Stimulated activated CD4-positive, alpha-beta T cell treated with anti-CD3 and anti-CD28 coated beads, Interleukin-15, amount 100 ng/mL, for 1 hour (primary cell): ENCODE data around the gene CPED1.
"Not testable (repeated sequence)": the region's sequence is repeated elsewhere in the genome, so short reads cannot be mapped to it uniquely, and the experiment has no call there.

Experiments
- DNase-seq, 2 donors: peaks; one replicate each; pipeline ENCODE4 v3.0.0-alpha.2; 2020; ENCODE audit warnings: low read depth in 1 of 2, low spot score in 1 of 2

Gene CPED1

GRCh38 chr7:121178869-121179497 is 190.5 kb downstream of the CPED1 start:
- DNase-seq = no peak

- no peak for DNase-seq
These were observed 192.0 kb downstream of the CPED1 start for GRCh38 chr7:121180436-121181063.

- no peak for DNase-seq
These were observed 192.8 kb downstream of the CPED1 start for GRCh38 chr7:121181357-121181756.

- no peak for DNase-seq
These were observed 193.8 kb downstream of the CPED1 start for GRCh38 chr7:121182281-121182680.

- no peak for DNase-seq
These were observed 194.4 kb downstream of the CPED1 start for GRCh38 chr7:121182902-121183301.

- not testable (repeated sequence) for DNase-seq
These were observed 195.4 kb downstream of the CPED1 start for GRCh38 chr7:121183883-121184282.

- no peak for DNase-seq
These were observed 198.2 kb downstream of the CPED1 start for GRCh38 chr7:121186746-121187145.

- no peak for DNase-seq
These were observed 198.7 kb downstream of the CPED1 start for GRCh38 chr7:121187222-121187621.

- no peak for DNase-seq
These were observed 199.2 kb downstream of the CPED1 start for GRCh38 chr7:121187676-121188075.

- DNase-seq = no peak
These were observed 204.3 kb downstream of the CPED1 start for GRCh38 chr7:121192834-121193233.

GRCh38 chr7:121195010-121195409 is 206.5 kb downstream of the CPED1 start:
- no peak for DNase-seq

GRCh38 chr7:121195874-121196273 is 207.4 kb downstream of the CPED1 start:
- DNase-seq = no peak

GRCh38 chr7:121196286-121196685 is 207.8 kb downstream of the CPED1 start:
- DNase-seq = no peak

GRCh38 chr7:121197455-121197854 is 208.9 kb downstream of the CPED1 start:
- DNase-seq = no peak

GRCh38 chr7:121198502-121198901 is 210.0 kb downstream of the CPED1 start:
- DNase-seq = no peak

GRCh38 chr7:121202125-121202524 is 213.6 kb downstream of the CPED1 start:
- DNase-seq = no peak

GRCh38 chr7:121202834-121203233 is 214.3 kb downstream of the CPED1 start:
- DNase-seq = no peak

GRCh38 chr7:121204537-121204936 is 216.0 kb downstream of the CPED1 start:
- DNase-seq = no peak

- no peak for DNase-seq
These were observed 217.3 kb downstream of the CPED1 start for GRCh38 chr7:121205777-121206176.

- DNase-seq = no peak
These were observed 222.7 kb downstream of the CPED1 start for GRCh38 chr7:121211253-121211652.

GRCh38 chr7:121212036-121212435 is 223.5 kb downstream of the CPED1 start:
- DNase-seq = no peak

- DNase-seq = no peak
These were observed 226.1 kb downstream of the CPED1 start for GRCh38 chr7:121214657-121215056.

GRCh38 chr7:121219026-121219425 is 230.5 kb downstream of the CPED1 start:
- no peak for DNase-seq
